ENCODE data around the gene HEXB. TPM values are rescaled to one million over a fixed set of nuclear protein-coding genes. Genes with fewer than 3 reads are reported as not detected.

HEXB gene
- total RNA-seq, 5 donors from 2014 or later (not counting 1 experiment from before 2014, with no cell fraction given) = 32.5 to 52.0 (median 44.0) TPM

Other genes with a start within 250 kb of the HEXB start
- gene ENC1, start 44.5 kb upstream of the HEXB start, total RNA-seq = 10 to 100 TPM in 2 of 5 donors, 1 to 10 TPM in 2, under 1 TPM in 1; 0.70 to 21.0 (median 2.7) TPM
- gene GFM2, start 81.9 kb downstream of the HEXB start, total RNA-seq = 10 to 100 TPM; 13.7 to 21.8 (median 20.3) TPM
- gene NSA2, start 82.0 kb downstream of the HEXB start, total RNA-seq = 100 to 1,000 TPM in 3 of 5 donors, 10 to 100 TPM in 2; 81.8 to 142 (median 126) TPM
- 10 to 100 TPM; 12.5 to 15.9 (median 12.6) TPM for gene FAM169A, start 181.2 kb downstream of the HEXB start, total RNA-seq

All from T-cell (primary cell).